Ectodermal cell (in vitro differentiated cells): ENCODE data around the gene ANKRD42.

Experiments
- H3K27ac ChIP-seq: 2 replicates; pipeline ENCODE4 v1.7.0; 2013; ENCODE audit warnings: mild to moderate bottlenecking, low read depth, low read length; ENCODE audit not compliant: insufficient read depth, poor library complexity, severe bottlenecking
- H3K27me3 ChIP-seq: 2 replicates; pipeline ENCODE4 v1.7.0; 2013; ENCODE audit warnings: mild to moderate bottlenecking, low read length; ENCODE audit not compliant: insufficient read depth, control insufficient read depth, poor library complexity, severe bottlenecking
- H3K36me3 ChIP-seq: one replicate; pipeline ENCODE4 v1.7.0; 2013; ENCODE audit warnings: low read length; ENCODE audit not compliant: control insufficient read depth, insufficient read depth
- H3K4me1 ChIP-seq: one replicate; pipeline ENCODE4 v1.7.0; 2013; ENCODE audit warnings: low read length; ENCODE audit not compliant: control insufficient read depth, insufficient read depth
- H3K4me3 ChIP-seq: 2 replicates; pipeline ENCODE4 v1.7.0; 2013; ENCODE audit warnings: low read depth, low read length, control low read depth; ENCODE audit not compliant: insufficient read depth
- H3K9me3 ChIP-seq: 2 replicates; pipeline ENCODE4 v1.7.0; 2013; ENCODE audit warnings: mild to moderate bottlenecking, low read length, moderate library complexity; ENCODE audit not compliant: control insufficient read depth
- WGBS, 2 experiments: methylation state at CpG; one replicate each; pipeline ENCODE4 v1.1.7; 2013; ENCODE audit warnings: missing lambda C conversion rate in 2 of 2; 5-methylcytosine and 5-hydroxymethylcytosine counted together

ANKRD42 gene

DNA sequence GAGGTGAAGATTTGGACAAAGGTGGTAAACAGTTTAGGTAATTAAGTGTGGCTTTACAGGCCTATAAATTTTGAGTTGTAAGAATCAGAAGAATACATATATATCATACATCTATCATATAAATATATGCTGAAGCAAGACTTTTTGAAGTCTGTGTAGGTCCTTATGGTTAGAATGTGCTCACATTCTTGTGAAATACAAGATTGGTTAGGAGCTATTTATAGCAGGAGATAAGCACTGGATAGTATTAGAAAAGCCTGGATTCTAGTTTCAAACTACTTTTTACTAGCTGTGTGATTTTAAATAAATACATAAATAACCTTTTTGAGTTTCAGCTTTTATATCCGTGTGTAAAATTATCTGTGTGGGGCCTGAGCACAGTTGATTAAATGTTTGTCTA lies 42.3 kb downstream of the ANKRD42 start:
- H3K36me3 ChIP-seq: no peaks in the 10 kb centered on the region
- no peaks in the 10 kb centered on the region for H3K4me1 ChIP-seq
- WGBS, 2 experiments: no CpG with 5 or more reads among the region's 1 CpG
- no peaks in the 10 kb centered on the region for H3K9me3 ChIP-seq
- H3K27me3 ChIP-seq: no peaks in the 10 kb centered on the region
- H3K27ac ChIP-seq: no peak overlapping the region
- H3K4me3 ChIP-seq: no peak overlapping the region

DNA sequence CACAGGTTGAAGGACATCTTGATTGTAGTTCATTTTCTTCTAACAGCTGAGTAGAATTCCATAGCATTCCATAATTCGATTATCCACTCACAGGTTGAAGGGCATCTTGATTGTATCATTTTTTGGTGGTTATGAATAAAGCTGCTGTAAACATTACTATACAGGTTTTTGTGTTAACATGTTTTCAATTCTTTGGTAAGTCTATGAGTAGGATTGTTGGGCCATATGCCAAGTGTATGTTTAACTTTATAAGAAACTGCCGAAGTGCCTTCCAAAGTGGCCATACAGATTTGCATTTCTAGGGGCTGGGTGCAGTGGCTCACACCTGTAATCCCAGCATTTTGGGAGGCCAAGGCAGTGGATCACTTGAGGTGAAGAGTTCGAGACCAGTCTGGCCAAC lies 44.6 kb downstream of the ANKRD42 start:
- H3K27me3 ChIP-seq: no peaks in the 10 kb centered on the region
- no peaks in the 10 kb centered on the region for H3K4me1 ChIP-seq
- H3K36me3 ChIP-seq: no peaks in the 10 kb centered on the region
- H3K27ac ChIP-seq: no peak overlapping the region
- WGBS, 2 experiments: 90 to 95% methylated on average over 3 of the region's 3 CpGs
- H3K4me3 ChIP-seq: no peak overlapping the region
- no peaks in the 10 kb centered on the region for H3K9me3 ChIP-seq

DNA sequence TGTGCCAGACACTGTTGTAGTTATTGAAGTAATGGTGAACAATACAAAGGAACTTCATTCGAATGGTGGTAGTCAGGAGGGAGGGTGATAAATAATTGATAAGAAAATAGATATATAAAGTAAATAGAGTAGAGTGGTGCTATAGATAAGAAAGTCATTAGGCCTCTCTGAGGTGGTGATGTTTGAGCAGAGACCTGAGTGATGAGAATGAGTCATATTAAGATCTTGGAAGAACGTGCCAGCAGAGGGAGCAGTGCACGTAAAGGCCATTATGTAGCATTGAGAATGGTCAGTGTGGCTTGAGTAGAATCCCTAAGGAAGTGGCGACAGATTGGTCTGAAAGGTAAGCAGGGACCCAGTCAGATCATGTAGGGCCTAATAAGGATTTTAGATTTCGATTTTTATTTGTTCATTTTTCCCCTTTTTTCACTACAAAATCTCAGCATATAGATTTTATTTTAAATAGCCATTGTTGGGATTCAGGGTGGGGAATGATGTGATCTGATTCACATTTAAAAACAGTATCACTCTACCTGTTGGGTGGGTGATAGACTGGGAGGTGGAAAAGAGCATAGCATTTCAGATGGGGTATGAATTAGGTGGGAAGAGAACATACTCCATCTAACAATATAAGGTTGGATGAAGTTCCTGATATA lies 47.9 kb downstream of the ANKRD42 start:
- Histone ChIP-seq H3K36me3 (no peaks in the 10 kb centered on the region), H3K4me1 (no peaks in the 10 kb centered on the region), H3K4me3 (no peak overlapping the region), H3K27ac (no peak overlapping the region), H3K27me3 (no peaks in the 10 kb centered on the region), H3K9me3 (no peaks in the 10 kb centered on the region)
- WGBS, 2 experiments: 20 to 28% methylated on average over 4 to 5 of the region's 5 CpGs

DNA sequence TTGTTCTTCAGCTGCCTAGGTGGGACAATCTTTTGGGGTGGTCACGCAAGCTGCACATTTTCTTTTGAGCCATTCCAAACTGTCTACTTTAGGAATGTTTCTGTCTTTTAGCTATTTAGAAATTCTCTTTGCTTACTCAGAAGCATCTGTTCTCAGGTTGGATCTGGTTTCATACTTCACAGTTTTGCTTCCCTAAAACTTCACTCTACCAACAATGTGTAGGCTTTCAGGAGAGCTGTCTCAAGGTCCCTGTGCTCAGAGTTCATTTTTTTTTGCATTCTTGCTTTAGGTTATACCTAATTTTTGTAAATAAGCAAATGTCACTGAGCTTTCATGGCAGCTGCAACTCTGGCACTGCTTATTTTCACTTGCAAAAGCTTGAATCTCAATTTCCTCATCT lies 55.9 kb downstream of the ANKRD42 start:
- Histone ChIP-seq H3K27me3 (no peaks in the 10 kb centered on the region), H3K36me3 (no peaks in the 10 kb centered on the region), H3K4me1 (no peaks in the 10 kb centered on the region), H3K9me3 (no peaks in the 10 kb centered on the region), H3K27ac (no peak overlapping the region), H3K4me3 (no peak overlapping the region)
- WGBS, 2 experiments: 82 to 100% methylated on average over 1 of the region's 1 CpG

DNA sequence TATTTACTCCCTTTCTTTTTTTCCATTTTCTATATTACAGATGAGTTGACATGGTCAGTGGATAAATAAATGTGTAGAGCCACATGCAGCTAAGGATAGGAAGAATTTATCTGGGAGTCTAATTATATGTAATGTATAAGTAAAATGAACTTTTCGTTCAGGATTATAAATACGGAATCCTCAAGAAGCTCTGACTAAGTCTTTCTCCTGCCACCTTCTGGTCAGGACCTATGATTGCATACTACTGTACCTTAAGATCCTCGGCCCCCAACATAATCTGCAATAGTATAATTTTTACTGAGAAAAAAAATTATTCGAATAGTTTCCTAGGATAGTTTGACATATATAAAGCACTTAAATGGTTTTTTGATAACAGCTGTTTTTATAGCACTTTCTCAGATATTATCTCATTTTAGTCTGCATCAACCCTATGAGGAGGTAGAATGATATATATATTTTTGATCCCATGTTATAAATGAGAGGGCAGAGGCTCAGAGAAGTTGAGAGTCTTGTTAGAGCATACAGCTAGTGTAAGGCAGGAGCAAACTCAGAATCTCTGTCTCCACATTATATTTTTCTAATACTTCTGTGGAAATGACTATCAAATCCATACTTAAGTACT lies 56.6 kb downstream of the ANKRD42 start:
- Histone ChIP-seq H3K27me3 (no peaks in the 10 kb centered on the region), H3K9me3 (no peaks in the 10 kb centered on the region), H3K4me1 (no peaks in the 10 kb centered on the region), H3K4me3 (no peak overlapping the region), H3K27ac (no peak overlapping the region), H3K36me3 (no peaks in the 10 kb centered on the region)
- WGBS, 2 experiments: 54 to 61% methylated on average over 2 of the region's 4 CpGs

DNA sequence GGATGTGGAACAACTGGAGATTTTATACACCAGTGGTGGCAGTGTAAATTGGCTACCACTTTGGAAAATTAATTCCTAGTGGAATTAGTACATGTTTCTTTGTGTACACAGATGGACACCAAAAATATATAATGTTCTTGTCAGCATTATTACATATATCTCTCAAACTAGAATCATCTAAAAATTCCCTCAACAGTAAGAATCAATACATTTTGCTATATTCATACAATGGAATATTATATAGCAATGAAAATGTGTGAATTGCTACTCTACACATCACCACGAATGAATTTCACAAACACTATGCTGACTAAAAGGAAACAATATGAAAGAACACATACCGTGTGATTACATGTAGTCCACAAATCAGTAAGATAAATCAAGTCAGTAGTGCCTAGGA lies 58.8 kb downstream of the ANKRD42 start:
- Histone ChIP-seq H3K4me1 (no peaks in the 10 kb centered on the region), H3K27me3 (no peaks in the 10 kb centered on the region), H3K36me3 (no peaks in the 10 kb centered on the region), H3K4me3 (no peak overlapping the region), H3K9me3 (no peaks in the 10 kb centered on the region), H3K27ac (no peak overlapping the region)
- WGBS, 2 experiments: 92 to 97% methylated on average over 1 to 2 of the region's 2 CpGs

DNA sequence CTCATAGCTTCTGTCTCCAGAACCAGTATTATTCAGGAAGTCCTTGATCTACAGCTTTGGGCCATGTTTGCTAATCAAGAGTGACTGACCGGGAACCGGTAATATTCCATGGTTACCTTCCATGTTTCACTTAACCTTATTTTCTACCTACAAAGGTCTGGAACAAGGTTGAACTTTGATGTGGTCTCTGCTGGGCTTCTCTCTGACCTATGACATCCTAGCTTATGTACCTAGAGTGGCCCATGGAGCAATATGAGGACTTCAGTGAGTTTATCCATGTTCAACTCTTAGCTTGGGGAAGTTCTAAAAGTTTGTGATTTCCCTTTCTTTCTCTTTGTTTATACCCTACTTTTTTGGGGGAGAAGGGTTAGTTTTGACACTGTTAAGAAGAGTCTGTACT lies 59.4 kb downstream of the ANKRD42 start:
- Histone ChIP-seq H3K27ac (no peak overlapping the region), H3K4me3 (no peak overlapping the region), H3K9me3 (no peaks in the 10 kb centered on the region), H3K36me3 (no peaks in the 10 kb centered on the region), H3K4me1 (no peaks in the 10 kb centered on the region), H3K27me3 (no peaks in the 10 kb centered on the region)
- WGBS, 2 experiments: 94 to 100% methylated on average over 2 of the region's 2 CpGs

DNA sequence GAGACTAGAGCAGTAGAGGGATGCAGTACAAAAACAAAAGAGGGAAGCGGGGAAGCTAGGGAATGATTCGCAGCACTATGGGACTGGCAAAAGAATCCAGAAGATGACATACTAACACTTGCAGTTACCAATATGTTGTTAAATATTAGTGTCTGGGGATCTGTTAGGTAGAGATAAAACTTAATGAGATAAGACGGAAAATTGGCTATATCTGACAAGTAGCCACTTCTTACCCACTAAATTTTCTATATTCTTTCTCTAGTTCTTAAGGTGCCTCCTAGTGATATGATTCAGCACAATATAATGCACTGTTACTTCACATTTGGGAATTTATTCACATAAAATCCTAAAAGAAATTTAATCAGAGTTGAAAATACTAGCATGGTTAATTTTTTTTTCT lies 61.9 kb downstream of the ANKRD42 start:
- Histone ChIP-seq H3K4me1 (no peaks in the 10 kb centered on the region), H3K27me3 (no peaks in the 10 kb centered on the region), H3K27ac (no peak overlapping the region), H3K4me3 (no peak overlapping the region), H3K36me3 (peaks cover 3% of the 10 kb centered on the region), H3K9me3 (no peaks in the 10 kb centered on the region)
- 90 to 95% methylated on average over 2 of the region's 3 CpGs for WGBS, 2 experiments

DNA sequence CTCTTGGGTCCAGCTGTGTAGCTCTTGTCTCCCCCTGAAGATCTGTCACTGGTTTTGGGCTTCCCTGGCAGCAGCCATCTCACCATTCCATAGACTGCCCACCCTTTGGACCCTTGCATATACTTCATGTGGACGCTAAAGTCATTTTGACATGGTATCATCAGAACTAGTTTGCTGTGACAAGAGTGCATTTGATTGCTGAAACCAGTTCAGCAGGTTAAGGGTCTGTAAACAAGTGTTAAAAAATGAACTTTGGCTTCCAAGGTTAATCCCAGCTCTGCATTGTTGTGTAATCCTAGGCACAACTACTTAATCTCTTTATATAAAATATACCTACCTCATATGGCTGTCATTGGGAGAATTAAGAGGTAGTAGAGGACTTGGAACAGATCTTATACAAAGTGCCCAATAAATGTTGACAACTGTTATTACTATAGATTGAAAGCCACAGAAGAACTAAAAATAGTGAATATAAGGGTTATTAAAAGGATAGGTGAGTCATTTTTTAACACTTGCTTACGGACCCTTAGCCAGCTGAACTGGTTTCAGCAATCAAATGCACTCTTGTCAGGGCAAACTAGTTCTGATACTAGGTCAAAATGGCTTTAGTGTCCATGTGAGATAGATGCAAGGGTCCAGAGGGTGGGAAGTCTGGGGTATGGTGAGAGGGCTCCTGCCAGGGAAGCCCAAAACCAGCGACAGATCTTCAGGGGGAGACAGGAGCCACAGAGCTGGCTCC lies 63.3 kb downstream of the ANKRD42 start:
- WGBS, 2 experiments: 95 to 97% methylated on average over 3 of the region's 3 CpGs
- Histone ChIP-seq H3K36me3 (peaks cover 3% of the 10 kb centered on the region), H3K27ac (no peak overlapping the region), H3K4me1 (no peaks in the 10 kb centered on the region), H3K9me3 (no peaks in the 10 kb centered on the region), H3K4me3 (no peak overlapping the region), H3K27me3 (no peaks in the 10 kb centered on the region)

DNA sequence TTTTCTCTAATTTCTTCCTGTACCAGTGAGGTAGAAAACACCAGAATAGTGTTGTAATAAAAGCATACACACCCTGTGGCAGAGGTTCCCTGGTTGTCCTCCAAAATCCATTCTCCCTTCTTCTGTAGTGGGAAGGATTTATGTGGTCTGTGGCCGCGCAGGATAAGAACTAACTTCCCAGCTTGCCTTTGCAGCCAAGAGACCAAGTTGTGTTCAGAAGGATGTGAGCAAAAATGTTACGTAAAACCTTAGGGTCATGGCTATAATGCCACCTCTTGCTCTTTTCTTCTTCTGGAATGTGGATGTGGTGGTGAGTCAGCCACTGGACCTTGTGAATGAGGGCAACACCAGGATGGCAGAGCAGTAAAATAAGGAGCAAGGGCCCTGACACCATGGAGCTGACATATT lies 64.3 kb downstream of the ANKRD42 start:
- H3K36me3 ChIP-seq: peaks cover 3% of the 10 kb centered on the region
- no peaks in the 10 kb centered on the region for H3K27me3 ChIP-seq
- WGBS, 2 experiments: 89 to 97% methylated on average over 3 of the region's 3 CpGs
- no peak overlapping the region for H3K4me3 ChIP-seq
- H3K9me3 ChIP-seq: no peaks in the 10 kb centered on the region
- no peak overlapping the region for H3K27ac ChIP-seq
- no peaks in the 10 kb centered on the region for H3K4me1 ChIP-seq
